HEK293 (cell line): ENCODE measurements around the gene CTRB1.
A peak's percentile ranks its signal among the peaks of the same experiment; 100 is the strongest.

Experiments
- CTCF ChIA-PET: fragments of 350-600 bp; formaldehyde crosslinking; extraction: SDS; loops from one replicate; lab custom pipeline; 2021; ENCODE audit warnings: antibody characterized with exemption; lab: Yijun Ruan, JAX
- POLR2A ChIA-PET: fragments of 300-600 bp; formaldehyde crosslinking; extraction: SDS; loops from one replicate; lab custom pipeline; 2020; ENCODE audit warnings: antibody characterized with exemption, inconsistent platforms; lab: Yijun Ruan, JAX
- H3K27ac ChIP-seq: fragments of 200-500 bp; sonication (Bioruptor generic); 2 replicates; pipeline ENCODE4 v1.5.1; 2014; ENCODE audit warnings: low read depth, low read length, control low read depth, inconsistent platforms; ENCODE audit errors: extremely low read depth
- H3K36me3 ChIP-seq, 2 experiments: fragments of 200-500 bp in 1 of 2; sonication (Bioruptor generic) in 1 of 2; 1 replicate in 1 of 2; 2 replicates in 1 of 2; pipeline ENCODE4 v1.5.1; 2014 to 2017; ENCODE audit warnings: inconsistent platforms in 2 of 2, low read length in 2 of 2; ENCODE audit not compliant: control insufficient read depth in 2 of 2, insufficient read depth in 1 of 2
- H3K4me1 ChIP-seq: fragments of 200-500 bp; sonication (Bioruptor generic); 2 replicates; pipeline ENCODE4 v1.5.1; 2014; ENCODE audit warnings: mild to moderate bottlenecking, low read length, inconsistent platforms; ENCODE audit not compliant: control insufficient read depth, insufficient read depth
- H3K4me3 ChIP-seq: 2 replicates; pipeline ENCODE4 v1.5.1; 2011; ENCODE audit warnings: low read depth, mild to moderate bottlenecking, control low read depth, low read length, moderate library complexity
- H3K9me3 ChIP-seq: fragments of 200-500 bp; sonication (Bioruptor generic); 2 replicates; pipeline ENCODE4 v1.5.1; 2014; ENCODE audit warnings: low read depth, low read length, inconsistent platforms; ENCODE audit not compliant: control insufficient read depth, insufficient read depth
- ELK4 ChIP-seq: IDR thresholded peaks from 2 replicates; pipeline ENCODE4 v1.6.1; 2011; ENCODE audit warnings: mild to moderate bottlenecking, low read depth, low read length, borderline replicate concordance
- GLIS1 ChIP-seq: fragments of 450-650 bp; formaldehyde crosslinking; IDR thresholded peaks from 2 replicates; pipeline ENCODE4 v1.5.1; 2016; ENCODE audit warnings: missing biosample characterization, missing genetic modification characterization
- GLIS2 ChIP-seq: fragments of 450-650 bp; formaldehyde crosslinking; IDR thresholded peaks from 2 replicates; pipeline ENCODE4 v1.5.1; 2016; ENCODE audit warnings: missing biosample characterization, missing genetic modification characterization
- KLF16 ChIP-seq: fragments of 450-650 bp; formaldehyde crosslinking; IDR thresholded peaks from 2 replicates; pipeline ENCODE4 v1.5.1; 2017; ENCODE audit warnings: missing biosample characterization, missing genetic modification characterization
- SP7 ChIP-seq: fragments of 450-650 bp; formaldehyde crosslinking; IDR thresholded peaks from 2 replicates; pipeline ENCODE4 v1.5.1; 2016; ENCODE audit warnings: missing biosample characterization, missing genetic modification characterization
- ZBTB17 ChIP-seq: fragments of 450-650 bp; formaldehyde crosslinking; IDR thresholded peaks from 2 replicates; pipeline ENCODE4 v1.5.1; 2016; ENCODE audit warnings: missing biosample characterization, missing genetic modification characterization
- ZNF155 ChIP-seq: fragments of 450-650 bp; formaldehyde crosslinking; IDR thresholded peaks from 2 replicates; pipeline ENCODE4 v1.5.1; 2016; ENCODE audit warnings: missing biosample characterization, missing genetic modification characterization
- ZNF211 ChIP-seq: fragments of 450-650 bp; formaldehyde crosslinking; IDR thresholded peaks from 2 replicates; pipeline ENCODE4 v1.5.1; 2016; ENCODE audit warnings: low read depth, missing biosample characterization, missing genetic modification characterization
- ZNF239 ChIP-seq: fragments of 450-650 bp; formaldehyde crosslinking; IDR thresholded peaks from 2 replicates; pipeline ENCODE4 v1.5.1; 2016; ENCODE audit warnings: missing biosample characterization, missing genetic modification characterization
- ZNF621 ChIP-seq: fragments of 450-650 bp; formaldehyde crosslinking; IDR thresholded peaks from 2 replicates; pipeline ENCODE4 v1.5.1; 2017; ENCODE audit warnings: missing biosample characterization, missing genetic modification characterization
- ZNF626 ChIP-seq: fragments of 450-650 bp; sonication (Bioruptor Pico); formaldehyde crosslinking; IDR thresholded peaks from 2 replicates; pipeline ENCODE4 v1.5.1; 2018; ENCODE audit warnings: missing biosample characterization, missing genetic modification characterization, inconsistent platforms
- ZNF645 ChIP-seq: fragments of 450-650 bp; formaldehyde crosslinking; IDR thresholded peaks from 2 replicates; pipeline ENCODE4; 2016; ENCODE audit warnings: missing biosample characterization, missing genetic modification characterization
- ZNF707 ChIP-seq: fragments of 450-650 bp; formaldehyde crosslinking; IDR thresholded peaks from 2 replicates; pipeline ENCODE4 v1.5.1; 2016; ENCODE audit warnings: missing biosample characterization, missing genetic modification characterization
- ZNF785 ChIP-seq: fragments of 450-650 bp; formaldehyde crosslinking; IDR thresholded peaks from 2 replicates; pipeline ENCODE4 v1.5.1; 2016; ENCODE audit warnings: missing biosample characterization, missing genetic modification characterization
- ZSCAN16 ChIP-seq: fragments of 450-650 bp; formaldehyde crosslinking; IDR thresholded peaks from 2 replicates; pipeline ENCODE4 v1.5.1; 2016; ENCODE audit warnings: missing biosample characterization, missing genetic modification characterization
- ZSCAN18 ChIP-seq: fragments of 450-650 bp; formaldehyde crosslinking; IDR thresholded peaks from 2 replicates; pipeline ENCODE4 v1.5.1; 2016; ENCODE audit warnings: missing biosample characterization, missing genetic modification characterization

CTRB1 gene

GRCh38 chr16:75248536-75249380 is 30.0 kb downstream of the CTRB1 start:
- no peak overlapping the region for H3K4me3 ChIP-seq
- H3K9me3 ChIP-seq, result no peaks in the 10 kb centered on the region
- POLR2A ChIA-PET, result interaction anchor here (0.5 kb wide), 1 partner anchor 152 kb away, joined by 5 read pairs; no protein-coding TSS in a partner anchor
- H3K27ac ChIP-seq, result no peak overlapping the region
- TF ChIP-seq ZNF211 (tag by site-specific recombination) (no peak), GLIS1 (tag by site-specific recombination) (peak; percentile 53)
- TF ChIP-seq, all 188 proteins: peak for 1
- Histone ChIP-seq H3K36me3 (peaks cover 0 to 9% of the 10 kb centered on the region in 2 experiments; a peak in 1 of 3 replicates), H3K4me1 (peaks cover 6% of the 10 kb centered on the region)
- CTCF ChIA-PET, result interaction anchor here (1.1 to 1.8 kb wide), 2 partner anchors 15 kb away, joined by 3 to 11 read pairs; no protein-coding TSS in a partner anchor

DNA sequence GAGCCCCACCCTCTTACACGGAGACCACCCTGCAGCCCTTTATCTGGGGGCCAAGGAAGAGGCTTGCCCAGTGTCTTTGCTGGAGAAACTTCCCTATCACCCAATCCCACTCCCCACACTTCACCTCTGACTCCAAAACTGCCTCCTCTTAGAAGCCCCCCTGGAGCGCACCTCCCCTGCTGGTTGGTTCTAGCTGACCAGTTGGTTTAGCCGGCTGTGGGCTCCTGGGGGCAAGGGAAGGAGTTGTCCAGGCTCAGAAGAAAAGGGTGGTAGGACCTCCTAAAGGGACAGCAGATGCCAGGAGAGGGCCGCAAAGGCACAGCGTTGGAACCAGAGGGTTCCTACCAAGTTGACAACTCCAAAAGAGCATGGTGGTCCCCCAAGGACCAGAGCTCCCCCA is 30.7 kb downstream of the CTRB1 start:
- no peak overlapping the region for H3K27ac ChIP-seq
- H3K9me3 ChIP-seq, result no peaks in the 10 kb centered on the region
- ChIA-PET POLR2A (interaction anchor here (1.3 to 1.9 kb wide), 3 partner anchors 22 to 136 kb away, joined by 3 to 6 read pairs (median 5); no protein-coding TSS in a partner anchor), CTCF (interaction anchor here (0.6 to 1.8 kb wide), 2 partner anchors 15 to 547 kb away, joined by 3 to 11 read pairs; no protein-coding TSS in a partner anchor)
- H3K4me3 ChIP-seq, result no peak overlapping the region
- H3K4me1 ChIP-seq, result peaks cover 6% of the 10 kb centered on the region
- peaks cover 0 to 9% of the 10 kb centered on the region in 2 experiments; a peak in 1 of 3 replicates for H3K36me3 ChIP-seq
- TF ChIP-seq GLIS2, result 0 out of 2 replicates have a peak, but pooled peaks have one; percentile 7
- TF ChIP-seq ZNF239 (tag by site-specific recombination), result no peak

GRCh38 chr16:75250089-75250808 is 31.5 kb downstream of the CTRB1 start:
- Histone ChIP-seq H3K36me3 (peaks cover 0 to 9% of the 10 kb centered on the region in 2 experiments; a peak in 1 of 3 replicates), H3K4me3 (peak overlapping the region; percentile 67), H3K27ac (peak overlapping the region; percentile 69; the same call in 1 of the 2 replicates), H3K4me1 (peaks cover 8% of the 10 kb centered on the region), H3K9me3 (no peaks in the 10 kb centered on the region)
- ChIA-PET CTCF (interaction anchor here (0.6 to 1.8 kb wide), 5 partner anchors 16 to 548 kb away, joined by 3 to 11 read pairs (median 4); no protein-coding TSS in a partner anchor), POLR2A (interaction anchor here (0.9 to 1.9 kb wide), 4 partner anchors 23 to 135 kb away, joined by 3 to 6 read pairs (median 4); no protein-coding TSS in a partner anchor)
- TF ChIP-seq ZBTB17 (tag by site-specific recombination) (0 out of 2 replicates have a peak, but pooled peaks have one; percentile 43), SP7 (tag by site-specific recombination) (no peak), ZSCAN16 (tag by site-specific recombination) (no peak), ZNF785 (tag by site-specific recombination) (no peak), ZSCAN18 (no peak), ELK4 (no peak), KLF16 (tag by site-specific recombination) (no peak)

DNA sequence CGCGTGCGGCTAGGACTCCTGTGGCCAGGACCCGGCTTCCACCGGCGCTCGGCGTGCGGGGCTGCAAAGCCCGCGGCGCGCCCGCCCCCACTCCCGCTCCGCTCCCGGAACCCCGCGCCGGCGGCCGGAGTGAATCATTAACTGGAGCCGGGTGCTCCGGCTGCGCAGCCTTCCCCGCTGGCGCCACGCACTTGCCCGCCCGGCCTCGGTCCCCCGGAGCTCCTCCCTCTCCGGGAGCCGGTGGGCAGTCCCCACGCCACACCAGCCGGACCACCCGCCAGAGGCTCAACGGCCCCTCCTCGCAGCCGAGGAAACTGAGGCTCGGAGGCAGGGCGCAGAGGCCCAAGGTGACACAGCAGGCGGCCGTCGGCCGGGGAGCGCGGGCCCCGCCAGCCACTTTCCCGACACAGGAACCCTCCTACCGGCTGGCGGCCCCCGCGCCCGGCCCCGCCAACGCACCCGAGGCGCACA is 32.1 kb downstream of the CTRB1 start:
- peaks cover 0 to 9% of the 10 kb centered on the region in 2 experiments; a peak in 1 of 3 replicates for H3K36me3 ChIP-seq
- ChIA-PET CTCF (interaction anchor here (0.6 to 1.8 kb wide), 4 partner anchors 17 to 137 kb away, joined by 4 to 11 read pairs (median 6); no protein-coding TSS in a partner anchor), POLR2A (interaction anchor here (0.9 to 1.9 kb wide), 3 partner anchors 43 to 135 kb away, joined by 3 to 6 read pairs (median 5); no protein-coding TSS in a partner anchor)
- peak overlapping the region; percentile 69; the same call in 1 of the 2 replicates for H3K27ac ChIP-seq
- peaks cover 7% of the 10 kb centered on the region for H3K4me1 ChIP-seq
- H3K4me3 ChIP-seq, result peak overlapping the region; percentile 67
- H3K9me3 ChIP-seq, result no peaks in the 10 kb centered on the region
- TF ChIP-seq ZNF626, result no peak
- TF ChIP-seq ZNF707 (tag by site-specific recombination), result no peak
- TF ChIP-seq ZNF621, result no peak
- TF ChIP-seq ZNF645 (tag by site-specific recombination), result no peak
- no peak for TF ChIP-seq ZNF155 (tag by site-specific recombination)
